Choroid plexus epithelial cell (primary cell): ENCODE measurements around the gene ACER1.
A peak's percentile ranks its signal among the peaks of the same experiment; 100 is the strongest.

Source experiments
- DNase-seq: peaks from one replicate; pipeline ENCODE4 v3.0.0-alpha.2; 2010; ENCODE audit warnings: low read depth
- H3K4me3 ChIP-seq: 2 replicates; pipeline ENCODE4 v1.5.1; 2011; ENCODE audit warnings: low read depth, mild to moderate bottlenecking, control low read depth, low read length, moderate library complexity
- CTCF ChIP-seq: conservative IDR thresholded peaks from 2 replicates; pipeline ENCODE4 v1.5.1; 2011; ENCODE audit warnings: low read depth, mild to moderate bottlenecking, control low read depth, inconsistent platforms, low read length, moderate library complexity

The ACER1 gene, protein sequence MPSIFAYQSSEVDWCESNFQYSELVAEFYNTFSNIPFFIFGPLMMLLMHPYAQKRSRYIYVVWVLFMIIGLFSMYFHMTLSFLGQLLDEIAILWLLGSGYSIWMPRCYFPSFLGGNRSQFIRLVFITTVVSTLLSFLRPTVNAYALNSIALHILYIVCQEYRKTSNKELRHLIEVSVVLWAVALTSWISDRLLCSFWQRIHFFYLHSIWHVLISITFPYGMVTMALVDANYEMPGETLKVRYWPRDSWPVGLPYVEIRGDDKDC

DNA sequence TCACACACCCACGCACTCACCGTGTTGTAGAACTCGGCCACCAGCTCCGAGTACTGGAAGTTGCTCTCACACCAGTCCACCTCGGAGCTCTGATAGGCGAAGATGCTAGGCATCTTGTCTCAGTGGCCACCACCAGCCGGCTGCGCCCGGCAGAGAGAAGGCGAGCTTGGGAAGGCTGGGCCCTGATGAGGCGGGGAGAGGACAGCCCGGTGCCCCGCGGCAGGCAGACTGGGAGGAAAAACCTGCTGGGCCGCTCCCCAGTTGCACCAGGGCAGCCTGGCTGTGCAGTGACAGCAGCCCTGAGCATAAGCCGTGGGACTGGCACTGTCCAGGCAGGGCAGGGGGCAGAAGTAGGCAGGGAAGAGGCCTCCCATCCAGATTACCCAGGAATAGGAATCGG, at the start of gene ACER1:
Gene ACER1 (minus strand): TSS at position 174 of the 400 bp plus-strand sequence. CDS start 61 bp downstream, at position 113.
- TF ChIP-seq CTCF = no peak
- DNase-seq = no peak
- no peak within 1 kb of the TSS for H3K4me3 ChIP-seq

GRCh38 chr19:6383188-6383587, 49.8 kb upstream of the ACER1 start:
- DNase-seq = no peak
- no peak for TF ChIP-seq CTCF
- no peak overlapping the region for H3K4me3 ChIP-seq

GRCh38 chr19:6381030-6381750, 47.8 kb upstream of the ACER1 start:
- no peak for TF ChIP-seq CTCF
- no peak for DNase-seq
- no peak overlapping the region for H3K4me3 ChIP-seq

DNA sequence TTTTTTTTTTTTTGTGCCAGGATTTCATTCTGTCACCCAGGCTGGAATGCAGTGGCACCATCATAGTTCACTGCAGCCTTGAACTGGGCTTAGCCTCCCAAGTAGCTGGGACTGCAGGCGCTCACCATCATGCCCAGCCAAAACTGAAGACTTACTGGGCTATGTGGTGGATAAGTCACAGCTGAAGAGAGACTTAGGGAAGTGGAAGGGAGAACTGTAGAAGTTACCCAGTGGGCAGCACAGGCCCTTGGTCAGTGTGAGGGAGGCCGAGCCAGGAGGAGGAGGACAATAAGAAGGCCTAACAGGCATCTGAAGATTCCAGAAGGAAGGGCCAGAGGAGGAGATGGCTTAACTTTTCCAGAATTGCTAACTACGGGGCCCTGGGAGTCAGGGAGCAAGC, 46.3 kb upstream of the ACER1 start:
- no peak for DNase-seq
- TF ChIP-seq CTCF = no peak
- H3K4me3 ChIP-seq = no peak overlapping the region

GRCh38 chr19:6378486-6378885, 45.1 kb upstream of the ACER1 start:
- no peak overlapping the region for H3K4me3 ChIP-seq
- TF ChIP-seq CTCF = no peak
- DNase-seq = no peak

GRCh38 chr19:6378041-6378440, 44.6 kb upstream of the ACER1 start:
- peak; percentile 60 for DNase-seq

More at GRCh38 chr19:6378041-6378440, 44.6 kb upstream of the ACER1 start:
- no peak overlapping the region for H3K4me3 ChIP-seq
- TF ChIP-seq CTCF = no peak
